Mucosa of descending colon (tissue), 3 donors: ENCODE results near the gene USP32. TPM values are rescaled to one million over a fixed set of nuclear protein-coding genes. Genes with fewer than 3 reads are reported as not detected.
A peak's percentile ranks its signal among the peaks of the same experiment; 100 is the strongest.

ENCODE experiments used
- ATAC-seq: fragments of 200-7000 bp; cut with Tn5 transposase; one replicate; pipeline ENCODE4 v1.9.1; 2020; ENCODE audit warnings: mild to moderate bottlenecking, moderate library complexity
- DNase-seq, 3 donors: peaks; one replicate each; pipeline ENCODE4 v3.0.0-alpha.2; 2020
- H3K36me3 ChIP-seq: fragments of 200-600 bp; one replicate; pipeline ENCODE4 v1.8.0; 2021; ENCODE audit warnings: low read depth, mild to moderate bottlenecking
- H3K4me1 ChIP-seq: fragments of 200-600 bp; one replicate; pipeline ENCODE4 v1.8.0; 2021; ENCODE audit warnings: low read depth, mild to moderate bottlenecking
- H3K4me3 ChIP-seq: fragments of 200-600 bp; one replicate; pipeline ENCODE4 v1.8.0; 2021; ENCODE audit warnings: mild to moderate bottlenecking
- H3K9me3 ChIP-seq: fragments of 200-600 bp; one replicate; pipeline ENCODE4 v1.8.0; 2021; ENCODE audit warnings: mild to moderate bottlenecking
- CTCF ChIP-seq: fragments of 200-600 bp; IDR thresholded peaks from one replicate; pipeline ENCODE4 v1.8.0; 2022; ENCODE audit warnings: antibody characterized with exemption, mild to moderate bottlenecking
- intact Hi-C, 2 donors: fragments of 100-400 bp; cut with DNase I in 1 of 2; cut with micrococcal nuclease in 1 of 2; formaldehyde crosslinking; loops; one replicate each; pipeline versions ENCODE4 v1.11.0 to v1.11.1; 2022; cut with DNase I, micrococcal nuclease
- total RNA-seq, 3 donors: library from RNA; stranded (reverse); fragmentation: NEBNext Ultra II Directional in 2 of 3; extraction: Animal tissue kit (Norgen Biotek cat#: 25700) in 2 of 3; gene quantifications; one replicate each; pipeline versions ENCODE4 v1.2.1 to v1.2.4, GENCODE V29; 2021 to 2023
- donor health status: DM: no; HTN: no; CAD: no; lungs with moderate emphysema.
- donor health status: DM: no; HTN: no; CAD: no.
- donor health status: DM: no; HTN: yes; CAD: no.

Gene USP32
- total RNA-seq, 3 donors from 2014 or later = 37.2 to 52.3 (median 38.5) TPM

- Histone ChIP-seq H3K4me1 (peaks cover 10% of the 10 kb centered on the region), H3K9me3 (no peaks in the 10 kb centered on the region), H3K4me3 (no peak overlapping the region), H3K36me3 (no peaks in the 10 kb centered on the region)
- DNase-seq = peak in 1 of 3 donors; percentile 30
- TF ChIP-seq CTCF = no peak
- intact Hi-C loops = no loop called here
- no peak for ATAC-seq
Measured at GRCh38 chr17:60393840-60394723, 2.1 kb upstream of the USP32 start.

- no peaks in the 10 kb centered on the region for H3K36me3 ChIP-seq
- H3K4me1 ChIP-seq = peaks cover 10% of the 10 kb centered on the region
- TF ChIP-seq CTCF = no peak
- intact Hi-C loops = no loop called here
- no peaks in the 10 kb centered on the region for H3K9me3 ChIP-seq
- DNase-seq (peak in 2 of 3 donors; percentile 43 to 83), ATAC-seq (peak; percentile 15)
- H3K4me3 ChIP-seq = peak overlapping the region; percentile 79
Measured at GRCh38 chr17:60392845-60393702, 1.1 kb upstream of the USP32 start.

- peaks cover 10% of the 10 kb centered on the region for H3K4me1 ChIP-seq
- intact Hi-C loops = no loop called here
- ATAC-seq (peak; percentile 55), DNase-seq (no peak)
- no peak for TF ChIP-seq CTCF
- H3K4me3 ChIP-seq = peak overlapping the region; percentile 79
- H3K9me3 ChIP-seq = no peaks in the 10 kb centered on the region
- H3K36me3 ChIP-seq = no peaks in the 10 kb centered on the region
Measured at GRCh38 chr17:60391471-60392041, 377 bp downstream of the USP32 start.

GRCh38 chr17:60390925-60391470 is 935 bp downstream of the USP32 start:
- peak; percentile 4 for ATAC-seq
- DNase-seq = peak in 2 of 3 donors; percentile 47 to 53
- H3K4me1 ChIP-seq = peaks cover 10% of the 10 kb centered on the region
- intact Hi-C loops = no loop called here
- no peak for TF ChIP-seq CTCF
- H3K4me3 ChIP-seq = peak overlapping the region; percentile 79
- no peaks in the 10 kb centered on the region for H3K9me3 ChIP-seq
- H3K36me3 ChIP-seq = no peaks in the 10 kb centered on the region

GRCh38 chr17:60390186-60390585 is 1.7 kb downstream of the USP32 start:
- Histone ChIP-seq H3K4me1 (peaks cover 10% of the 10 kb centered on the region), H3K36me3 (no peaks in the 10 kb centered on the region)
- intact Hi-C loops = no loop called here

More at GRCh38 chr17:60390186-60390585, 1.7 kb downstream of the USP32 start:
- TF ChIP-seq CTCF = no peak
- DNase-seq = no peak
- no peak overlapping the region for H3K4me3 ChIP-seq
- no peak for ATAC-seq
- no peaks in the 10 kb centered on the region for H3K9me3 ChIP-seq
